Measurements from ENCODE around the gene TLR9. TPM values are rescaled to one million over a fixed set of nuclear protein-coding genes. Genes with fewer than 3 reads are reported as not detected.
A peak's percentile ranks its signal among the peaks of the same experiment; 100 is the strongest.

The TLR9 gene
- total and polyA plus RNA-seq, 4 experiments from 2014 or later: 2.3 to 3.0 TPM; not detected in 2

GRCh38 chr3:52238761-52239701 is 13.6 kb upstream of the TLR9 start, which contains the start of gene TWF2:
Gene TWF2 (minus strand): TSS chr3:52239158. CDS start chr3:52239016, 142 bp downstream.
- ChIA-PET POLR2A (ENCODE audit: partially characterized antibody) (interaction anchor here (1.0 to 38.1 kb wide), 18 partner anchors 9 to 209 kb away, joined by 3 to 1950 read pairs (median 10); partner anchors contain the start of genes GLYCTK, PPM1M, TLR9 and WDR82), CTCF (ENCODE audit: partially characterized antibody) (interaction anchor here (0.7 to 31.1 kb wide), 9 partner anchors 8 to 218 kb away, joined by 3 to 684 read pairs (median 9); partner anchors contain the start of genes GLYCTK, TLR9 and WDR82)
- Mint-ChIP-seq H3K27me3 (no peaks in the 10 kb centered on the region), H3K4me3 (peak within 1 kb of the TSS; percentile 93 to 99 (median 98)), H3K4me1 (peaks cover 43 to 92% (median 68%) of the 10 kb centered on the region in 4 donors), H3K36me3 (peaks cover 0 to 20% of the 10 kb centered on the region in 2 donors), H3K9me3 (no peaks in the 10 kb centered on the region), H3K27ac (peak within 1 kb of the TSS; percentile 82 to 98 (median 95))
- H3K9me3 ChIP-seq (ENCODE audit: control insufficient read depth in 1 of 2, low read length in 2 of 2): no peaks in the 10 kb centered on the region
- H3K4me3 ChIP-seq (ENCODE audit: low read length in 2 of 2): peak within 1 kb of the TSS; percentile 83 to 93
- intact Hi-C loops (cut with micrococcal nuclease): loop anchor here (1.0 to 2.0 kb wide), 5 partner anchors 14 to 100 kb away; partner anchors contain the start of gene WDR82
- H3K27me3 ChIP-seq (ENCODE audit: insufficient read depth, low read length): no peaks in the 10 kb centered on the region
- peak; percentile 88 to 93 (median 89) for DNase-seq
- peaks cover 14% of the 10 kb centered on the region for H3K36me3 ChIP-seq (ENCODE audit: insufficient read depth, low read length)
- peak within 1 kb of the TSS; percentile 92 for H3K27ac ChIP-seq (ENCODE audit: low read depth, low read length)
- peaks cover 79% of the 10 kb centered on the region for H3K4me1 ChIP-seq (ENCODE audit: insufficient read depth, low read length)

GRCh38 chr3:52238193-52238760 is 12.8 kb upstream of the TLR9 start:
- peaks cover 0 to 23% of the 10 kb centered on the region in 2 donors for H3K36me3 Mint-ChIP-seq
- peaks cover 39 to 92% (median 66%) of the 10 kb centered on the region in 4 donors for H3K4me1 Mint-ChIP-seq
- peak overlapping the region; percentile 32 to 93 for H3K4me3 ChIP-seq (ENCODE audit: low read length in 2 of 2)
- DNase-seq: no peak
- peak overlapping the region; percentile 82 to 97 (median 95) for H3K27ac Mint-ChIP-seq
- no peaks in the 10 kb centered on the region for H3K27me3 Mint-ChIP-seq
- peak overlapping the region; percentile 93 to 99 (median 98) for H3K4me3 Mint-ChIP-seq
- H3K27ac ChIP-seq (ENCODE audit: low read depth, low read length): peak overlapping the region; percentile 92
- H3K4me1 ChIP-seq (ENCODE audit: insufficient read depth, low read length): peaks cover 75% of the 10 kb centered on the region
- H3K27me3 ChIP-seq (ENCODE audit: insufficient read depth, low read length): no peaks in the 10 kb centered on the region
- CTCF ChIA-PET (ENCODE audit: partially characterized antibody): interaction anchor here (0.9 to 31.1 kb wide), 7 partner anchors 15 to 112 kb away, joined by 3 to 684 read pairs (median 11); partner anchors contain the start of genes GLYCTK, TLR9 and WDR82
- H3K9me3 Mint-ChIP-seq: no peaks in the 10 kb centered on the region
- no peaks in the 10 kb centered on the region for H3K9me3 ChIP-seq (ENCODE audit: control insufficient read depth in 1 of 2, low read length in 2 of 2)
- POLR2A ChIA-PET (ENCODE audit: partially characterized antibody): interaction anchor here (1.0 to 38.1 kb wide), 17 partner anchors 8 to 210 kb away, joined by 3 to 1950 read pairs (median 11); partner anchors contain the start of genes GLYCTK, PPM1M, TLR9 and WDR82
- peaks cover 17% of the 10 kb centered on the region for H3K36me3 ChIP-seq (ENCODE audit: insufficient read depth, low read length)
- intact Hi-C loops (cut with micrococcal nuclease): loop anchor here (2.0 kb wide), 2 partner anchors 15 to 101 kb away; no protein-coding TSS in a partner anchor

- Mint-ChIP-seq H3K36me3 (peaks cover 0 to 25% of the 10 kb centered on the region in 2 donors), H3K4me3 (peak overlapping the region; percentile 93 to 99 (median 98)), H3K4me1 (peaks cover 39 to 93% (median 68%) of the 10 kb centered on the region in 4 donors), H3K27me3 (no peaks in the 10 kb centered on the region), H3K27ac (peak overlapping the region in 6 of 7 donors; percentile 48 to 97 (median 86)), H3K9me3 (no peaks in the 10 kb centered on the region)
- ChIA-PET CTCF (ENCODE audit: partially characterized antibody) (interaction anchor here (0.9 to 31.1 kb wide), 6 partner anchors 15 to 113 kb away, joined by 3 to 684 read pairs (median 95); partner anchors contain the start of genes GLYCTK, TLR9 and WDR82), POLR2A (ENCODE audit: partially characterized antibody) (interaction anchor here (1.3 to 38.1 kb wide), 12 partner anchors 8 to 102 kb away, joined by 3 to 1950 read pairs (median 16); partner anchors contain the start of genes GLYCTK, PPM1M and WDR82)
- H3K4me1 ChIP-seq (ENCODE audit: insufficient read depth, low read length): peaks cover 81% of the 10 kb centered on the region
- H3K27me3 ChIP-seq (ENCODE audit: insufficient read depth, low read length): no peaks in the 10 kb centered on the region
- peak overlapping the region; percentile 11 to 93 for H3K4me3 ChIP-seq (ENCODE audit: low read length in 2 of 2)
- DNase-seq: no peak
- intact Hi-C loops (cut with micrococcal nuclease): loop anchor here (2.0 kb wide), 2 partner anchors 15 to 101 kb away; no protein-coding TSS in a partner anchor
- H3K9me3 ChIP-seq (ENCODE audit: control insufficient read depth in 1 of 2, low read length in 2 of 2): no peaks in the 10 kb centered on the region
- peak overlapping the region; percentile 92 for H3K27ac ChIP-seq (ENCODE audit: low read depth, low read length)
- H3K36me3 ChIP-seq (ENCODE audit: insufficient read depth, low read length): peaks cover 17% of the 10 kb centered on the region
Observed at GRCh38 chr3:52237657-52238172, 12.3 kb upstream of the TLR9 start.

- H3K9me3 Mint-ChIP-seq: no peaks in the 10 kb centered on the region
- peaks cover 41 to 96% (median 69%) of the 10 kb centered on the region in 4 donors for H3K4me1 Mint-ChIP-seq
- POLR2A ChIA-PET (ENCODE audit: partially characterized antibody): interaction anchor here (1.5 to 38.1 kb wide), 8 partner anchors 11 to 81 kb away, joined by 5 to 1950 read pairs (median 20); partner anchors contain the start of genes GLYCTK, PPM1M and WDR82
- CTCF ChIA-PET (ENCODE audit: partially characterized antibody): interaction anchor here (1.3 to 31.1 kb wide), 5 partner anchors 11 to 100 kb away, joined by 3 to 684 read pairs (median 179); partner anchors contain the start of genes GLYCTK, TLR9 and WDR82
- H3K27me3 Mint-ChIP-seq: no peaks in the 10 kb centered on the region
- intact Hi-C loops (cut with micrococcal nuclease): no loop called here
- H3K36me3 Mint-ChIP-seq: peaks cover 0 to 28% of the 10 kb centered on the region in 2 donors
- Histone ChIP-seq H3K9me3 (ENCODE audit: control insufficient read depth in 1 of 2, low read length in 2 of 2) (no peaks in the 10 kb centered on the region), H3K27ac (ENCODE audit: low read depth, low read length) (peak overlapping the region; percentile 92), H3K27me3 (ENCODE audit: insufficient read depth, low read length) (no peaks in the 10 kb centered on the region), H3K36me3 (ENCODE audit: insufficient read depth, low read length) (peaks cover 17% of the 10 kb centered on the region), H3K4me1 (ENCODE audit: insufficient read depth, low read length) (peaks cover 85% of the 10 kb centered on the region), H3K4me3 (ENCODE audit: low read length in 2 of 2) (peak overlapping the region; percentile 11 to 93)
- H3K27ac Mint-ChIP-seq: peak overlapping the region; percentile 12 to 90 (median 78)
- no peak for DNase-seq
- peak overlapping the region; percentile 54 to 99 (median 94) for H3K4me3 Mint-ChIP-seq
Observed at GRCh38 chr3:52237006-52237656, 11.7 kb upstream of the TLR9 start.

GRCh38 chr3:52236424-52236886 is 11.0 kb upstream of the TLR9 start:
- DNase-seq: no peak
- Mint-ChIP-seq H3K27me3 (no peaks in the 10 kb centered on the region), H3K4me1 (peaks cover 42 to 95% (median 68%) of the 10 kb centered on the region in 4 donors), H3K27ac (peak overlapping the region in 6 of 7 donors; percentile 13 to 82 (median 56)), H3K4me3 (peak overlapping the region in 7 of 8 donors; percentile 54 to 99 (median 59)), H3K36me3 (peaks cover 3 to 33% of the 10 kb centered on the region in 2 donors), H3K9me3 (no peaks in the 10 kb centered on the region)
- Histone ChIP-seq H3K27me3 (ENCODE audit: insufficient read depth, low read length) (no peaks in the 10 kb centered on the region), H3K36me3 (ENCODE audit: insufficient read depth, low read length) (peaks cover 17% of the 10 kb centered on the region), H3K9me3 (ENCODE audit: control insufficient read depth in 1 of 2, low read length in 2 of 2) (no peaks in the 10 kb centered on the region), H3K4me3 (ENCODE audit: low read length in 2 of 2) (no peak overlapping the region), H3K27ac (ENCODE audit: low read depth, low read length) (peak overlapping the region; percentile 92), H3K4me1 (ENCODE audit: insufficient read depth, low read length) (peaks cover 85% of the 10 kb centered on the region)
- intact Hi-C loops (cut with micrococcal nuclease): no loop called here
- POLR2A ChIA-PET (ENCODE audit: partially characterized antibody): interaction anchor here (1.5 to 38.1 kb wide), 8 partner anchors 11 to 103 kb away, joined by 5 to 1950 read pairs (median 20); partner anchors contain the start of genes GLYCTK, PPM1M, TLR9 and WDR82
- CTCF ChIA-PET (ENCODE audit: partially characterized antibody): interaction anchor here (0.7 to 31.1 kb wide), 6 partner anchors 11 to 491 kb away, joined by 3 to 684 read pairs (median 92); partner anchors contain the start of genes GLYCTK, TLR9 and WDR82

Data from CD4-positive, alpha-beta memory T cell (primary cell).